HCT116 (cell line): Measurements from ENCODE around the gene CATSPERZ. TPM values are rescaled to one million over a fixed set of nuclear protein-coding genes. Genes with fewer than 3 reads are reported as not detected.

ENCODE experiments used
- ATAC-seq: fragments of 200-7000 bp; cut with Tn5 transposase; 2 replicates; pipeline ENCODE4 v1.9.1; 2020; ENCODE audit warnings: mild to moderate bottlenecking, moderate library complexity
- BruUV-seq: library from RNA; stranded (reverse); fragments of 400-500 nt; replicated peaks from 2 replicates; lab custom pipeline; 2021; lab: Mats Ljungman, UMichigan
- CTCF ChIA-PET: fragments of 300-600 bp; sonication (Branson Sonifier 250); formaldehyde crosslinking; loops from one replicate; lab custom pipeline; 2021; ENCODE audit warnings: antibody characterized with exemption; lab: Charles Lee
- POLR2A ChIA-PET: fragments of 300-600, 350-600 bp; sonication (Branson Sonifier 250); formaldehyde crosslinking; loops from one replicate; lab custom pipeline; 2021; ENCODE audit warnings: antibody characterized with exemption; lab: Charles Lee
- RAD21 ChIA-PET, 2 experiments: fragments of 300-600 bp; sonication (Branson Sonifier 250); formaldehyde crosslinking; loops; one replicate each; lab custom pipeline; 2023; ENCODE audit warnings: low total read pairs in 2 of 2; ENCODE audit not compliant: uncharacterized antibody in 2 of 2, unreplicated experiment in 2 of 2, low non-redundant PET in 1 of 2; lab: Charles Lee
- DNase-seq: peaks from one replicate; pipeline ENCODE4 v3.0.0-alpha.2; 2010; ENCODE audit warnings: low read depth, low spot score
- H2AFZ ChIP-seq: fragments of 200-600 bp; shearing (Covaris generic), sonication (generic); 2 replicates; pipeline ENCODE4 v1.6.1; 2017; ENCODE audit warnings: low read depth, mixed run types, mixed read lengths, antibody characterized with exemption, low read length; ENCODE audit not compliant: poor library complexity, severe bottlenecking
- H3K27ac ChIP-seq: 2 replicates; pipeline ENCODE4 v1.5.1; 2012; ENCODE audit warnings: low read depth, low read length
- H3K27me3 ChIP-seq: fragments of 200-600 bp; sonication (generic); 2 replicates; pipeline ENCODE4 v1.6.1; 2016; ENCODE audit warnings: mixed run types, low read length, mixed read lengths; ENCODE audit not compliant: insufficient read depth
- H3K36me3 ChIP-seq, 2 experiments: fragments of 200-500 bp in 1 of 2; fragments of 200-600 bp in 1 of 2; sonication (Bioruptor generic) in 1 of 2; sonication (generic) in 1 of 2; 2 replicates each; pipeline versions ENCODE4 v1.5.1 to v1.6.1; 2014 to 2016; ENCODE audit warnings: low read length in 2 of 2, inconsistent platforms in 1 of 2, mixed read lengths in 1 of 2, mixed run types in 1 of 2; ENCODE audit not compliant: insufficient read depth in 2 of 2, control insufficient read depth in 1 of 2
- H3K4me1 ChIP-seq, 2 experiments: fragments of 200-600 bp in 1 of 2; sonication (generic) in 1 of 2; 2 replicates each; pipeline versions ENCODE4 v1.5.1 to v1.6.1; 2012 to 2017; ENCODE audit warnings: low read length in 2 of 2, inconsistent platforms in 1 of 2, mild to moderate bottlenecking in 1 of 2, mixed read lengths in 1 of 2, mixed run types in 1 of 2, moderate library complexity in 1 of 2; ENCODE audit not compliant: insufficient read depth in 2 of 2, control insufficient read depth in 1 of 2
- H3K4me2 ChIP-seq: fragments of 200-600 bp; sonication (generic); 2 replicates; pipeline ENCODE4 v1.6.1; 2017; ENCODE audit warnings: mixed run types, low read length, mixed read lengths
- H3K4me3 ChIP-seq, 2 experiments: fragments of 200-600 bp in 1 of 2; sonication (generic) in 1 of 2; replicated peaks in 1 of 2; 2 replicates each; pipeline ENCODE4 v1.5.1; 2011 to 2016; ENCODE audit warnings: low read length in 2 of 2, control low read depth in 1 of 2, low read depth in 1 of 2, mild to moderate bottlenecking in 1 of 2, mixed read lengths in 1 of 2, mixed run types in 1 of 2
- H3K79me2 ChIP-seq: fragments of 200-600 bp; sonication (generic); 2 replicates; pipeline ENCODE4 v1.6.1; 2017; ENCODE audit warnings: mild to moderate bottlenecking, mixed run types, low read length, moderate library complexity, mixed read lengths; ENCODE audit not compliant: insufficient read depth
- H3K9ac ChIP-seq: fragments of 200-600 bp; sonication (generic); 2 replicates; pipeline ENCODE4 v1.6.1; 2016; ENCODE audit warnings: low read length, mixed read lengths
- H3K9me2 ChIP-seq: fragments of 200-600 bp; sonication (generic), shearing (Covaris generic); 2 replicates; pipeline ENCODE4 v1.6.1; 2017; ENCODE audit warnings: mixed run types, mild to moderate bottlenecking, moderate library complexity; ENCODE audit not compliant: insufficient read depth
- H3K9me3 ChIP-seq, 2 experiments: fragments of 200-500 bp in 1 of 2; fragments of 200-600 bp in 1 of 2; sonication (Bioruptor generic) in 1 of 2; sonication (generic) in 1 of 2; 2 replicates each; pipeline ENCODE4 v1.6.1; 2014 to 2017; ENCODE audit warnings: low read length in 2 of 2, mixed read lengths in 2 of 2, inconsistent platforms in 1 of 2, low read depth in 1 of 2, mild to moderate bottlenecking in 1 of 2, mixed run types in 1 of 2, moderate library complexity in 1 of 2; ENCODE audit not compliant: control insufficient read depth in 1 of 2, insufficient read depth in 1 of 2
- H4K20me1 ChIP-seq: fragments of 200-600 bp; sonication (generic), shearing (Covaris generic); 2 replicates; pipeline ENCODE4 v1.6.1; 2017; ENCODE audit warnings: mixed run types, mild to moderate bottlenecking, moderate library complexity; ENCODE audit not compliant: insufficient read depth
- CBX3 ChIP-seq: IDR thresholded peaks from 2 replicates; pipeline ENCODE4 v1.6.1; 2012; ENCODE audit warnings: low read depth
- ELF1 ChIP-seq: IDR thresholded peaks from 2 replicates; pipeline ENCODE4 v1.6.1; 2012; ENCODE audit warnings: low read depth, borderline replicate concordance
- EZH2phosphoT487 ChIP-seq: fragments of 200-600 bp; IDR thresholded peaks from 2 replicates; pipeline ENCODE4 v1.6.1; 2018; ENCODE audit warnings: antibody characterized with exemption, borderline replicate concordance
- POLR2AphosphoS5 ChIP-seq: IDR thresholded peaks from 2 replicates; pipeline ENCODE4 v1.6.1; 2011; ENCODE audit warnings: mild to moderate bottlenecking, low read depth, low read length, moderate library complexity
- SP1 ChIP-seq: IDR thresholded peaks from 2 replicates; pipeline ENCODE4 v1.6.1; 2012; ENCODE audit warnings: low read depth
- ZFX ChIP-seq: fragments of 450-650 bp; IDR thresholded peaks from 2 replicates; pipeline ENCODE4 v1.6.1; 2017
- intact Hi-C: fragments of 100-400 bp; cut with micrococcal nuclease; formaldehyde crosslinking; loops from 2 replicates; pipeline ENCODE4 v1.10.0; 2022
- total RNA-seq: library from RNA; stranded (reverse); gene quantifications from one replicate; pipeline ENCODE4 v1.2.1, GENCODE V29; 2021; ENCODE audit not compliant: unreplicated experiment
- TF ChIP-seq, protein P1 (sequence below), 3 experiments: fragments of 200-600 bp in 1 of 3; sonication (generic) in 1 of 3; IDR thresholded peaks in 2 of 3; conservative IDR thresholded peaks in 1 of 3; 2 replicates each; pipeline ENCODE4 v1.5.1; 2012 to 2017; ENCODE audit warnings: low read depth in 2 of 3, low read length in 2 of 3, antibody characterized with exemption in 1 of 3, borderline replicate concordance in 1 of 3, control low read depth in 1 of 3, mild to moderate bottlenecking in 1 of 3, mixed read lengths in 1 of 3, mixed run types in 1 of 3, moderate library complexity in 1 of 3; ENCODE audit not compliant: insufficient read depth in 1 of 3
- TF ChIP-seq, protein P2 (sequence below): IDR thresholded peaks from 2 replicates; pipeline ENCODE4 v1.6.1; 2012; ENCODE audit warnings: low read depth
- TF ChIP-seq, protein P3 (sequence below): IDR thresholded peaks from 2 replicates; pipeline ENCODE4 v1.6.1; 2012

CATSPERZ gene
- total RNA-seq, 1 experiment from 2014 or later: 1.7 TPM

DNA sequence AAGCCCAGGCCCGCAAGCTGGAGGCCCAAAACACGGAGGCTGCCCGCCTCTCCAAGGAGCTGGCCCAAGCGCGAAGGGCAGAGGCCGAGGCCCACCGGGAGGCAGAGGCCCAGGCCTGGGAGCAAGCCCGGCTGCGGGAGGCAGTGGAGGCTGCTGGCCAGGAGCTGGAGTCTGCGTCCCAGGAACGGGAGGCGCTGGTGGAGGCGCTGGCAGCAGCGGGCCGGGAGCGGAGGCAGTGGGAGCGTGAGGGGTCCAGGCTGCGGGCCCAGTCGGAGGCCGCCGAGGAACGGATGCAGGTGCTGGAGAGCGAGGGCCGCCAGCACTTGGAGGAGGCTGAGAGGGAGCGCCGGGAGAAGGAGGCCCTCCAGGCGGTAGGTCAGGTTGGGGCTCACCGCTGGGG lies 44.6 kb downstream of the CATSPERZ start:
- TF ChIP-seq CBX3 (no peak), POLR2AphosphoS5 (no peak), SP1 (no peak), ZFX (no peak), ELF1 (no peak), EZH2phosphoT487 (no peak)
- TF ChIP-seq, protein P1, sequence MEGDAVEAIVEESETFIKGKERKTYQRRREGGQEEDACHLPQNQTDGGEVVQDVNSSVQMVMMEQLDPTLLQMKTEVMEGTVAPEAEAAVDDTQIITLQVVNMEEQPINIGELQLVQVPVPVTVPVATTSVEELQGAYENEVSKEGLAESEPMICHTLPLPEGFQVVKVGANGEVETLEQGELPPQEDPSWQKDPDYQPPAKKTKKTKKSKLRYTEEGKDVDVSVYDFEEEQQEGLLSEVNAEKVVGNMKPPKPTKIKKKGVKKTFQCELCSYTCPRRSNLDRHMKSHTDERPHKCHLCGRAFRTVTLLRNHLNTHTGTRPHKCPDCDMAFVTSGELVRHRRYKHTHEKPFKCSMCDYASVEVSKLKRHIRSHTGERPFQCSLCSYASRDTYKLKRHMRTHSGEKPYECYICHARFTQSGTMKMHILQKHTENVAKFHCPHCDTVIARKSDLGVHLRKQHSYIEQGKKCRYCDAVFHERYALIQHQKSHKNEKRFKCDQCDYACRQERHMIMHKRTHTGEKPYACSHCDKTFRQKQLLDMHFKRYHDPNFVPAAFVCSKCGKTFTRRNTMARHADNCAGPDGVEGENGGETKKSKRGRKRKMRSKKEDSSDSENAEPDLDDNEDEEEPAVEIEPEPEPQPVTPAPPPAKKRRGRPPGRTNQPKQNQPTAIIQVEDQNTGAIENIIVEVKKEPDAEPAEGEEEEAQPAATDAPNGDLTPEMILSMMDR (IDR thresholded peaks at IDR 0.05 in 2 of 3, conservative IDR thresholded peaks at IDR 0.05 in 1 of 3; ENCODE audit: borderline replicate concordance in 1 of 3, insufficient read depth in 1 of 3, low read depth in 2 of 3, low read length in 2 of 3): no peak
- TF ChIP-seq, protein P2, sequence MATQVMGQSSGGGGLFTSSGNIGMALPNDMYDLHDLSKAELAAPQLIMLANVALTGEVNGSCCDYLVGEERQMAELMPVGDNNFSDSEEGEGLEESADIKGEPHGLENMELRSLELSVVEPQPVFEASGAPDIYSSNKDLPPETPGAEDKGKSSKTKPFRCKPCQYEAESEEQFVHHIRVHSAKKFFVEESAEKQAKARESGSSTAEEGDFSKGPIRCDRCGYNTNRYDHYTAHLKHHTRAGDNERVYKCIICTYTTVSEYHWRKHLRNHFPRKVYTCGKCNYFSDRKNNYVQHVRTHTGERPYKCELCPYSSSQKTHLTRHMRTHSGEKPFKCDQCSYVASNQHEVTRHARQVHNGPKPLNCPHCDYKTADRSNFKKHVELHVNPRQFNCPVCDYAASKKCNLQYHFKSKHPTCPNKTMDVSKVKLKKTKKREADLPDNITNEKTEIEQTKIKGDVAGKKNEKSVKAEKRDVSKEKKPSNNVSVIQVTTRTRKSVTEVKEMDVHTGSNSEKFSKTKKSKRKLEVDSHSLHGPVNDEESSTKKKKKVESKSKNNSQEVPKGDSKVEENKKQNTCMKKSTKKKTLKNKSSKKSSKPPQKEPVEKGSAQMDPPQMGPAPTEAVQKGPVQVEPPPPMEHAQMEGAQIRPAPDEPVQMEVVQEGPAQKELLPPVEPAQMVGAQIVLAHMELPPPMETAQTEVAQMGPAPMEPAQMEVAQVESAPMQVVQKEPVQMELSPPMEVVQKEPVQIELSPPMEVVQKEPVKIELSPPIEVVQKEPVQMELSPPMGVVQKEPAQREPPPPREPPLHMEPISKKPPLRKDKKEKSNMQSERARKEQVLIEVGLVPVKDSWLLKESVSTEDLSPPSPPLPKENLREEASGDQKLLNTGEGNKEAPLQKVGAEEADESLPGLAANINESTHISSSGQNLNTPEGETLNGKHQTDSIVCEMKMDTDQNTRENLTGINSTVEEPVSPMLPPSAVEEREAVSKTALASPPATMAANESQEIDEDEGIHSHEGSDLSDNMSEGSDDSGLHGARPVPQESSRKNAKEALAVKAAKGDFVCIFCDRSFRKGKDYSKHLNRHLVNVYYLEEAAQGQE: no peak
- TF ChIP-seq, protein P3, sequence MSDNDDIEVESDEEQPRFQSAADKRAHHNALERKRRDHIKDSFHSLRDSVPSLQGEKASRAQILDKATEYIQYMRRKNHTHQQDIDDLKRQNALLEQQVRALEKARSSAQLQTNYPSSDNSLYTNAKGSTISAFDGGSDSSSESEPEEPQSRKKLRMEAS: no peak
- TF ChIP-seq, all 23 proteins: peak for 0
- Histone ChIP-seq H2AFZ (no peak overlapping the region), H3K27ac (no peak overlapping the region; the same call in 1 of the 2 replicates), H4K20me1 (no peaks in the 10 kb centered on the region), H3K4me3 (no peak overlapping the region), H3K9me3 (no peaks in the 10 kb centered on the region), H3K4me1 (peaks cover 14 to 39% of the 10 kb centered on the region in 2 experiments), H3K9me2 (no peaks in the 10 kb centered on the region), H3K79me2 (no peaks in the 10 kb centered on the region), H3K4me2 (no peak overlapping the region), H3K9ac (no peak overlapping the region), H3K27me3 (no peaks in the 10 kb centered on the region), H3K36me3 (no peaks in the 10 kb centered on the region)
- BruUV-seq: no TSS peak
- POLR2A ChIA-PET: no interaction called here
- intact Hi-C loops: loop anchor here (5.0 kb wide), 1 partner anchor 37 kb away; the partner anchor contains the start of gene ESRRA
- CTCF ChIA-PET: interaction anchor here (1.8 kb wide), 2 partner anchors 10 to 27 kb away, joined by 6 to 8 read pairs; partner anchors contain the start of genes PRDX5 and TRMT112
- ATAC-seq: no peak
- no peak for DNase-seq
- RAD21 ChIA-PET: no interaction called here
